ENCODE data around the gene LHFPL5.

The LHFPL5 gene

DNA sequence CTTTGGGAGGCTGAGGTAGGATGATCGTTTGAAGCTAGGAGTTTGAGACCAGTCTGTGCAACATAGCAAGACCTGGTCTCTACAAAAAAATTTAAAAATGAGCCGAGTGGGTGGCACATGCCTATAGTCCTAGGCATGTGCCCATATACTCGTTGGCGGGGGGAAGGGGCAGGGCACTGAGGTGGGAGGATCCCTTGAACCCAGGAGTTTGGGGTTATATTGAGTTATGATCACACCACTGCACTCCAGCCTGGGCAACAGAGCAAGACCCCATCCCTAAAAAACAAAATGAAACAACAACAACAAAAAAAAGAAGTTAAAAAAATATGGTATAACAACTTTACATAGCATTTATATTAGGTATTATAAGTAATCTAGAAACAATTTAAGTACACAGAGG lies 47.8 kb downstream of the LHFPL5 start:
- Histone ChIP-seq H3K9ac (ENCODE audit: low read length) (no peak overlapping the region), H3K36me3 (replicated peaks; ENCODE audit: low read depth, low read length) (peaks cover 83% of the 10 kb centered on the region), H3K4me3 (ENCODE audit: low read length) (no peak overlapping the region), H3K27ac (ENCODE audit: low read length) (no peak overlapping the region), H3K79me2 (ENCODE audit: low read length) (peaks cover 14% of the 10 kb centered on the region; the same call in 1 of the 2 replicates), H3K4me2 (ENCODE audit: low read length) (no peak overlapping the region), H3K4me1 (ENCODE audit: low read length) (no peaks in the 10 kb centered on the region), H3K9me3 (ENCODE audit: insufficient read depth, low read length) (no peaks in the 10 kb centered on the region), H2AFZ (ENCODE audit: low read depth, low read length) (no peak overlapping the region), H4K20me1 (ENCODE audit: insufficient read depth, low read length) (no peaks in the 10 kb centered on the region), H3K27me3 (ENCODE audit: low read depth, low read length) (no peaks in the 10 kb centered on the region)
- no peak for TF ChIP-seq EZH2phosphoT487 (IDR thresholded peaks at IDR 0.05; ENCODE audit: low read depth)
- TF ChIP-seq, protein P1, sequence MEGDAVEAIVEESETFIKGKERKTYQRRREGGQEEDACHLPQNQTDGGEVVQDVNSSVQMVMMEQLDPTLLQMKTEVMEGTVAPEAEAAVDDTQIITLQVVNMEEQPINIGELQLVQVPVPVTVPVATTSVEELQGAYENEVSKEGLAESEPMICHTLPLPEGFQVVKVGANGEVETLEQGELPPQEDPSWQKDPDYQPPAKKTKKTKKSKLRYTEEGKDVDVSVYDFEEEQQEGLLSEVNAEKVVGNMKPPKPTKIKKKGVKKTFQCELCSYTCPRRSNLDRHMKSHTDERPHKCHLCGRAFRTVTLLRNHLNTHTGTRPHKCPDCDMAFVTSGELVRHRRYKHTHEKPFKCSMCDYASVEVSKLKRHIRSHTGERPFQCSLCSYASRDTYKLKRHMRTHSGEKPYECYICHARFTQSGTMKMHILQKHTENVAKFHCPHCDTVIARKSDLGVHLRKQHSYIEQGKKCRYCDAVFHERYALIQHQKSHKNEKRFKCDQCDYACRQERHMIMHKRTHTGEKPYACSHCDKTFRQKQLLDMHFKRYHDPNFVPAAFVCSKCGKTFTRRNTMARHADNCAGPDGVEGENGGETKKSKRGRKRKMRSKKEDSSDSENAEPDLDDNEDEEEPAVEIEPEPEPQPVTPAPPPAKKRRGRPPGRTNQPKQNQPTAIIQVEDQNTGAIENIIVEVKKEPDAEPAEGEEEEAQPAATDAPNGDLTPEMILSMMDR (IDR thresholded peaks at IDR 0.05; ENCODE audit: low read depth, low read length), result no peak

DNA sequence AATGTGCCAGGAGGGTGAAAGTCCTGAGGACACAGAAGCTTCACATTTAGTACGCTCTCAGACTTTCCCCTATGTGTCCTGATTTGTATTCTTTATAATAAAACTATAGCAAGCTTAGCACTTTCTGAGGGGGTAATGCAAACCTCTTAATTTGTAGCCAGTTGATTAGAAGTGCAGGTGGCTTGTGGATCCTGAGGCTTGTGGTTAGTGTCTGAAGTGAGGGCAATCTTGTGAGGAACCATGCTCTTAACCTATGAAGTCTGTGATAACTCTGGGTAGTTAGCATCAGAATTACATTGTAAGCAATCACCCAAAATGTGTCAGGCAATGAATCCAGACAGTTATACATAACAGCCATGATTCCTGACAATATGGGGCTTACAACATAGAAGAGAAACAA lies 51.1 kb downstream of the LHFPL5 start:
- H3K27ac ChIP-seq (ENCODE audit: low read length), result no peak overlapping the region
- no peak for TF ChIP-seq EZH2phosphoT487 (IDR thresholded peaks at IDR 0.05; ENCODE audit: low read depth)
- TF ChIP-seq, protein P1 (IDR thresholded peaks at IDR 0.05; ENCODE audit: low read depth, low read length), result no peak
- H3K79me2 ChIP-seq (ENCODE audit: low read length), result peaks cover 8% of the 10 kb centered on the region; the same call in 1 of the 2 replicates
- no peak overlapping the region for H2AFZ ChIP-seq (ENCODE audit: low read depth, low read length)
- H3K9ac ChIP-seq (ENCODE audit: low read length), result no peak overlapping the region
- H3K4me2 ChIP-seq (ENCODE audit: low read length), result no peak overlapping the region
- H3K4me3 ChIP-seq (ENCODE audit: low read length), result no peak overlapping the region
- H3K9me3 ChIP-seq (ENCODE audit: insufficient read depth, low read length), result no peaks in the 10 kb centered on the region
- peaks cover 10% of the 10 kb centered on the region; the same call in 1 of the 2 replicates for H3K4me1 ChIP-seq (ENCODE audit: low read length)
- no peaks in the 10 kb centered on the region for H4K20me1 ChIP-seq (ENCODE audit: insufficient read depth, low read length)
- H3K36me3 ChIP-seq (replicated peaks; ENCODE audit: low read depth, low read length), result peaks cover 74% of the 10 kb centered on the region
- no peaks in the 10 kb centered on the region for H3K27me3 ChIP-seq (ENCODE audit: low read depth, low read length)

DNA sequence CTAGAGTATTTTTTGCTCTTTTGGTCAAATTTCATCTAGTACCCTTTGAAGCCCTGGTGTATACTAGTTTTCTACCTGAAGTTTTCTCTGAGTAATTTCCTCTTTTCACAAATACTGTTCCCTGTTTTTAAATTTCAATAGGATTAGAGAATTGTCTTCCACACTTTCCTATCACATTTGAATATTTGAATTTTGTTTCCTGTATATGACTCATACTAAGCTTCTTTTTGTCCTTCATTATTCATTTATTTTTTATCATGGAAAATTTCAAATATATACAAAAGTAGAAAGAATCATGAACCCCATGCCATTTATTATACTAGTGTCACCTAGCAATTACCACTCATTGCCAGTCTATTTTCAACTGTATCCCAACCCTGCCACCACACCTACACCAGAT lies 52.7 kb downstream of the LHFPL5 start:
- H3K27ac ChIP-seq (ENCODE audit: low read length), result no peak overlapping the region
- peaks cover 77% of the 10 kb centered on the region for H3K36me3 ChIP-seq (replicated peaks; ENCODE audit: low read depth, low read length)
- peaks cover 10% of the 10 kb centered on the region; the same call in 1 of the 2 replicates for H3K4me1 ChIP-seq (ENCODE audit: low read length)

GRCh38 chr6:35859367-35859766 lies 54.2 kb downstream of the LHFPL5 start:
- no peak overlapping the region for H3K4me3 ChIP-seq (ENCODE audit: low read length)
- no peak overlapping the region for H3K4me2 ChIP-seq (ENCODE audit: low read length)
- H3K27me3 ChIP-seq (ENCODE audit: low read depth, low read length), result no peaks in the 10 kb centered on the region
- H3K9ac ChIP-seq (ENCODE audit: low read length), result no peak overlapping the region
- peaks cover 10% of the 10 kb centered on the region; the same call in 1 of the 2 replicates for H3K4me1 ChIP-seq (ENCODE audit: low read length)
- TF ChIP-seq, protein P1 (IDR thresholded peaks at IDR 0.05; ENCODE audit: low read depth, low read length), result no peak
- no peak for TF ChIP-seq EZH2phosphoT487 (IDR thresholded peaks at IDR 0.05; ENCODE audit: low read depth)
- H3K9me3 ChIP-seq (ENCODE audit: insufficient read depth, low read length), result no peaks in the 10 kb centered on the region
- H3K36me3 ChIP-seq (replicated peaks; ENCODE audit: low read depth, low read length), result peaks cover 73% of the 10 kb centered on the region
- peaks cover 31% of the 10 kb centered on the region for H3K79me2 ChIP-seq (ENCODE audit: low read length)
- no peak overlapping the region for H3K27ac ChIP-seq (ENCODE audit: low read length)
- H4K20me1 ChIP-seq (ENCODE audit: insufficient read depth, low read length), result peaks cover 4% of the 10 kb centered on the region; the same call in 1 of the 2 replicates
- no peak overlapping the region for H2AFZ ChIP-seq (ENCODE audit: low read depth, low read length)

More for the DNA sequence above, 52.7 kb downstream of the LHFPL5 start:
- Histone ChIP-seq H3K9me3 (ENCODE audit: insufficient read depth, low read length) (no peaks in the 10 kb centered on the region), H2AFZ (ENCODE audit: low read depth, low read length) (no peak overlapping the region), H3K27me3 (ENCODE audit: low read depth, low read length) (no peaks in the 10 kb centered on the region), H3K4me3 (ENCODE audit: low read length) (no peak overlapping the region), H4K20me1 (ENCODE audit: insufficient read depth, low read length) (peaks cover 4% of the 10 kb centered on the region; the same call in 1 of the 2 replicates), H3K4me2 (ENCODE audit: low read length) (no peak overlapping the region), H3K9ac (ENCODE audit: low read length) (no peak overlapping the region), H3K79me2 (ENCODE audit: low read length) (peaks cover 21% of the 10 kb centered on the region)
- TF ChIP-seq, protein P1 (IDR thresholded peaks at IDR 0.05; ENCODE audit: low read depth, low read length), result no peak
- no peak for TF ChIP-seq EZH2phosphoT487 (IDR thresholded peaks at IDR 0.05; ENCODE audit: low read depth)
